ENCODE measurements around the gene OXNAD1.

OXNAD1 gene, protein sequence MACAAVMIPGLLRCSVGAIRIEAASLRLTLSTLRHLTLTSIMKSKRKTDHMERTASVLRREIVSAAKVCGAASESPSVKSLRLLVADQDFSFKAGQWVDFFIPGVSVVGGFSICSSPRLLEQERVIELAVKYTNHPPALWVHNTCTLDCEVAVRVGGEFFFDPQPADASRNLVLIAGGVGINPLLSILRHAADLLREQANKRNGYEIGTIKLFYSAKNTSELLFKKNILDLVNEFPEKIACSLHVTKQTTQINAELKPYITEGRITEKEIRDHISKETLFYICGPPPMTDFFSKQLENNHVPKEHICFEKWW

DNA sequence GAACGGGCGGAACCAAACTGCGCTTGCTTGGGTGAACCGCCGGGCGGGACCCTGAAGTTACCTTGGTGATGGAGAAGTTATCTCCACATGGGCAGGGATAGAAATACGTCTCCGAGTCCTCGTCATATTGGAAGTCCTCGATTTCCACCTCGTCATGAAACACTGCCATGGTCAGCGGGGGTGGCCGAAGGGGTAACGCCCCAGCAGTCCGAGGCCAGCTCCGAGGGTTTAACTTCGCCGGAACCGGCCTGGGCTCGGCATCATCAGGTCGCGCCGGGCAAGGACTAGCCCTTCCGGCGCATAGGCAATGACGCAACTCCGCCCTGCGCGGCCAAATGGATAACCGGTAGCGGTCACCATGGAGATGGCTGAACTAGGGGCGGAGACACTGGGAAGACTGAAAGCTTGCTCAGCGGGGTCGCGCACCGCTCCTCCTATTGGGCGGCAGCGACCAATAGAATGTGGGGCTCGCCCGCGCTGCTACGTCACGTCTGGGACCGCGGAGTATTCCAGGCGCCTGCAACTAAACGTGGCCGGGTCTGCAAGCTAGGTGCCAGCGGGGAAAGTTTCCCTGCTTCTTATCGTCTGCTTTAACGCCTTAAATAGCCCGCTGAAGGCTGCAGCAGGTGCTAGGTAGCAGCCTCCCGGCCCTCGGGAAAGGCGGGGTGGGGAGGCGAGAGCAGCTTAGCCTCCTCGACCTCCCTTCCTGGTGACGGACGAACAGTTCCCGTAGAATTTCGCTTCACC is at the start of gene OXNAD1, which contains the start of gene DPH3:
OXNAD1 (plus strand) TSS at position 505 of the 747 bp plus-strand sequence. CDS start 5,741 bp downstream, outside the sequence.
DPH3 (minus strand) TSS at position 236 of the 747 bp plus-strand sequence; CDS start at position 169, 67 bp downstream.
- in situ Hi-C loops (cut with MboI; ENCODE audit: low sequenced_read_pairs, unreplicated experiment) = no loop called here
- DNase-seq (ENCODE audit: low spot score) = peak; percentile 96
- TF ChIP-seq, protein P1, sequence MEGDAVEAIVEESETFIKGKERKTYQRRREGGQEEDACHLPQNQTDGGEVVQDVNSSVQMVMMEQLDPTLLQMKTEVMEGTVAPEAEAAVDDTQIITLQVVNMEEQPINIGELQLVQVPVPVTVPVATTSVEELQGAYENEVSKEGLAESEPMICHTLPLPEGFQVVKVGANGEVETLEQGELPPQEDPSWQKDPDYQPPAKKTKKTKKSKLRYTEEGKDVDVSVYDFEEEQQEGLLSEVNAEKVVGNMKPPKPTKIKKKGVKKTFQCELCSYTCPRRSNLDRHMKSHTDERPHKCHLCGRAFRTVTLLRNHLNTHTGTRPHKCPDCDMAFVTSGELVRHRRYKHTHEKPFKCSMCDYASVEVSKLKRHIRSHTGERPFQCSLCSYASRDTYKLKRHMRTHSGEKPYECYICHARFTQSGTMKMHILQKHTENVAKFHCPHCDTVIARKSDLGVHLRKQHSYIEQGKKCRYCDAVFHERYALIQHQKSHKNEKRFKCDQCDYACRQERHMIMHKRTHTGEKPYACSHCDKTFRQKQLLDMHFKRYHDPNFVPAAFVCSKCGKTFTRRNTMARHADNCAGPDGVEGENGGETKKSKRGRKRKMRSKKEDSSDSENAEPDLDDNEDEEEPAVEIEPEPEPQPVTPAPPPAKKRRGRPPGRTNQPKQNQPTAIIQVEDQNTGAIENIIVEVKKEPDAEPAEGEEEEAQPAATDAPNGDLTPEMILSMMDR (IDR thresholded peaks at IDR 0.05; ENCODE audit: borderline replicate concordance, control extremely low read depth, extremely low read depth, insufficient read depth, missing control alignments) = no peak

DNA sequence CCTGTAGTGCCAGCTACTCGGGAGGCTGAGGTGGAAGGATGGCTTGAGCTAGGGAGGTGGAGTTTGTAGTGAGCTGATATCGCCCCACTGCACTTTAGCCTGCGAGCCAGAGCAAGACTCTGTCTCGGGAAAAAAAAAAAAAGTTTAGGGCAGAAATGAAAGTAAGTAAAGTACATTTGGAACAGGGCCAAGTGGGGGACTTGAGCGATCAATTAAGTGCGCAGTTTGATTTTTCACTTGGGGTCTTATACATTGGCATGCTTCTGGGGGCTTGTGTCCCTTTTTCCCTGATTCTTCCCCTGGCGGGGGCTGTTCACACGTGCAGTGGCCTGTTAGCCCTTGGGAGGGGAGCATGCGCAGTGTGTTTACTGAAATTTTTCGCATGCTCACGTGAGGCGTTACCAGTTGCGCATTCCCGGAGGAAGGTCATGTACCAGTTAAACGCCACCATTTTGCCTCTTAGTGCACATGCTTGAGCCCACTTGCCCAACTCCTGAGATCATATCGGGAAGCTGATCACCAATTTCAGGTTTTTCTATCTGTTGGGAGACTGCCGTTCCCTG is 48.6 kb upstream of the OXNAD1 start:
- TF ChIP-seq, protein P1 (IDR thresholded peaks at IDR 0.05; ENCODE audit: borderline replicate concordance, control extremely low read depth, extremely low read depth, insufficient read depth, missing control alignments) = no peak
- in situ Hi-C loops (cut with MboI; ENCODE audit: low sequenced_read_pairs, unreplicated experiment) = no loop called here
- no peak for DNase-seq (ENCODE audit: low spot score)

DNA sequence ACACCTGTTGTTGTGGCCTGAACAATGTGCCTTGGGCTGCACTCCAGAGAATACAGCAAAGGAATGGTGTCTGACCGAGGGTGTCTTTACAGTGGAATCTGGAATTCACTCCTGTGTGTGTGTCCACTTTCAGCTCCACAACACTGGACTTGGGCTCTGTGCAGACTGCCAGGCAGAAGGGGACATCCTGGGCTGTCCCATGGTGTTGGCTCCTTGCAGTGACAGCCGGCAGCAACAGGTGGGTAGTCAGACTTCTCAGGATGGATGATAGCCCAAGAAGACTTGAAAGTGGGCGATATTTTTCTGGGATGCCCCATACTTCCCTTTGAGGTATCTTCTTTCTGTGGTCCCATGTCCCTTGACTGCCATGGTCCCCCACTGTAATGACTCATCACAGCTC is 45.2 kb upstream of the OXNAD1 start:
- no peak for DNase-seq (ENCODE audit: low spot score)
- TF ChIP-seq, protein P1 (IDR thresholded peaks at IDR 0.05; ENCODE audit: borderline replicate concordance, control extremely low read depth, extremely low read depth, insufficient read depth, missing control alignments) = no peak
- in situ Hi-C loops (cut with MboI; ENCODE audit: low sequenced_read_pairs, unreplicated experiment) = no loop called here

DNA sequence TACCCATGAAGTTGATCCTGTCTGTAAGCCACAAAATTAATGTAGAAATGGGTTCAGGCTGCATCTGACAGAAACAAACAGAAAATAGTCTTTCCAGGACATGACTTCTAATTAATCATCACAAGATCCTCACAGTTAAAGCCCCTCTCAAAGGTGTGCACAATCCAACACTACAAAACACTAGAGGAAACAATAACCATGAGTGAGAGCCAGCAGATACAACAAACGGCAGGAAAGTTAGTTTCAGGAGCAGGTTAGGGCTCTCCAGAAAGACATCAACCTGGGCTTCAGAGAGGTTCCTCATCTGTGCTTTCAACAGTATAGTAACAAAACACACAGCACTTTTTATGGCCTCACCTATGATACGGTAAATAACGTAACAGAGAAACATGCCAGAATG is 43.0 kb upstream of the OXNAD1 start:
- in situ Hi-C loops (cut with MboI; ENCODE audit: low sequenced_read_pairs, unreplicated experiment) = no loop called here
- no peak for DNase-seq (ENCODE audit: low spot score)

DNA sequence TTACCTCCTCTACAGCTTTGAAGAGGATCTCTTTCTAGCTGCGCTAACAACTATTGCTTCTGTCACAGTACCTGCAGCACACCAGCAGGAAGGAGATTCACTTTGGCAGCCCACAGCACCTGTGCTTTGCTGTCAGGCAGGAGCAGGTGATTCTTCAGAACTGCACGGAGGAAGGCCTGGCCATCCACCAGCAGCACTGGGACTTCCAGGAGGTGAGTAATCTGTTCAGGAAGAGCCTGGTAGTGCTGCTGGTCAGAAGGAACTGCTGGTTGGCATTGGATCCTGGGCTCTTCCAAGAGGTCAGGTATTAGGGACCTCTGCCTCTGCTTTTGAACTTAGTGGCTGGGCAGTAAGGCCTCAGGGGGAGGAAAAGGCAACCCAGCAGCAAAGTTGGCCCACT is 42.5 kb upstream of the OXNAD1 start:
- no peak for DNase-seq (ENCODE audit: low spot score)
- TF ChIP-seq, protein P1 (IDR thresholded peaks at IDR 0.05; ENCODE audit: borderline replicate concordance, control extremely low read depth, extremely low read depth, insufficient read depth, missing control alignments) = no peak
- in situ Hi-C loops (cut with MboI; ENCODE audit: low sequenced_read_pairs, unreplicated experiment) = no loop called here

More for the DNA sequence above, 43.0 kb upstream of the OXNAD1 start:
- TF ChIP-seq, protein P1 (IDR thresholded peaks at IDR 0.05; ENCODE audit: borderline replicate concordance, control extremely low read depth, extremely low read depth, insufficient read depth, missing control alignments) = no peak

DNA sequence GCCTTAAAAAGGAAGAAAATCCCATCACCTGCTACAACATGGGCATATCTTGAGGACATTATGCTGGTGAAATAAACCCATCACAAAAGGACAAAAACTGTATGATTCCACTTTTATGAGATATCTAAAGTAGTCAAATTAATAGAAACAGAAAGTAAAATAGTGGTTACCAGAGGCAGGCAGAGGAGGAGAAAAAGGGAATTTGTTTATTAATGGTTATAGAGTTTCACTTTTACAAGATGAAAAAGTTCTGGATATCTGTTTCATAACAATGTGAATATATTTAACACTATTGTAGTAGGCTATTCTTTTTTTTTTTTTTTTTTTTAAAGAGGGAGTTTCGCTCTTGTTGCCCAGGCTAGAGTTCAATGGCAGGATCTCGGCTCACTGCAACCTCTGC is 40.7 kb upstream of the OXNAD1 start:
- TF ChIP-seq, protein P1 (IDR thresholded peaks at IDR 0.05; ENCODE audit: borderline replicate concordance, control extremely low read depth, extremely low read depth, insufficient read depth, missing control alignments) = no peak
- no peak for DNase-seq (ENCODE audit: low spot score)
- in situ Hi-C loops (cut with MboI; ENCODE audit: low sequenced_read_pairs, unreplicated experiment) = no loop called here

Measured in GM13976 (cell line).